Measurements from ENCODE around the gene ALDOB. TPM values are rescaled to one million over a fixed set of nuclear protein-coding genes. Genes with fewer than 3 reads are reported as not detected.

ALDOB gene
- total RNA-seq (2014; rRNA removed; shearing (Covaris generic); ENCODE audit: low replicate concordance): not detected in 2 replicates

DNA sequence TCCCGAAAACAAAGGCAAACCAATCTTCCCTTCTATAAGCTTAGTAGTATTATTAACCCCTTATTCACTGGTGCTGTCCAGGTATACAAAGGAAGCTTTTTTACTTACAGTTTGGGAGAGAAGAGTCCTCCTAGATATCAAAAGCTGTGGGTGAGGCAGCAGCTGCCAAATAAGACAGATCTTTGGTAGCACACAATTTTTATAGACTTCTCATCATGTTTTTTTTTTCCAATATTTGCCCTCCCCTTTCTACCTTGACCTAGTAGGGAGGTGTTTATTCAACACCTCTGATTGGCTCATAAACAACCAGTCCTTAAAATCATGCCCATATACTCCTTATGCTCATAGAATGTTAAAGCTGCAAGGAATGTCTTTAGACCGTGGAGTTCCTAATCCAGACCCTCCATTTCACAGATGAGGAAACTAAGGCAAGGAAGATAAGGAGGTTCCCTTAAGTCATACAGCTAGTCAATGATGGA is at the start of gene ALDOB:
Gene ALDOB (minus strand): TSS at position 174 of the 479 bp plus-strand sequence. CDS start 4,887 bp downstream, outside the sequence.
- Histone ChIP-seq H3K27ac (ENCODE audit: low read length) (no peak within 1 kb of the TSS), H3K9me2 (replicated peaks; ENCODE audit: insufficient read depth, low read length) (no peaks in the 10 kb centered on the region), H3K79me2 (ENCODE audit: low read length) (no peaks in the 10 kb centered on the region), H3K4me1 (ENCODE audit: low read length) (no peaks in the 10 kb centered on the region), H3K4me3 (ENCODE audit: low read length) (no peak within 1 kb of the TSS), H3K9ac (ENCODE audit: low read length) (no peak within 1 kb of the TSS), H3K27me3 (ENCODE audit: low read length) (no peaks in the 10 kb centered on the region), H3K9me3 (ENCODE audit: low read length) (no peaks in the 10 kb centered on the region), H2AFZ (ENCODE audit: low read length) (no peak within 1 kb of the TSS), H4K20me1 (ENCODE audit: insufficient read depth, low read depth, low read length) (no peaks in the 10 kb centered on the region), H3K36me3 (ENCODE audit: insufficient read depth, low read length) (no peaks in the 10 kb centered on the region), H3K4me2 (ENCODE audit: low read depth, low read length, poor library complexity, severe bottlenecking) (no peak within 1 kb of the TSS)
- DNase-seq: no peak

- no peaks in the 10 kb centered on the region for H4K20me1 ChIP-seq (ENCODE audit: insufficient read depth, low read depth, low read length)
- H3K36me3 ChIP-seq (ENCODE audit: insufficient read depth, low read length): no peaks in the 10 kb centered on the region
- no peak for DNase-seq
- H2AFZ ChIP-seq (ENCODE audit: low read length): no peak overlapping the region
- no peaks in the 10 kb centered on the region for H3K9me3 ChIP-seq (ENCODE audit: low read length)
- H3K4me1 ChIP-seq (ENCODE audit: low read length): no peaks in the 10 kb centered on the region
- H3K4me3 ChIP-seq (ENCODE audit: low read length): no peak overlapping the region
- no peaks in the 10 kb centered on the region for H3K79me2 ChIP-seq (ENCODE audit: low read length)
- H3K9ac ChIP-seq (ENCODE audit: low read length): no peak overlapping the region
- H3K27ac ChIP-seq (ENCODE audit: low read length): no peak overlapping the region
- no peaks in the 10 kb centered on the region for H3K27me3 ChIP-seq (ENCODE audit: low read length)
- no peaks in the 10 kb centered on the region for H3K9me2 ChIP-seq (replicated peaks; ENCODE audit: insufficient read depth, low read length)
- no peak overlapping the region for H3K4me2 ChIP-seq (ENCODE audit: low read depth, low read length, poor library complexity, severe bottlenecking)
These were observed 48.5 kb upstream of the ALDOB start for GRCh38 chr9:101484046-101484445.

- Histone ChIP-seq H3K4me1 (ENCODE audit: low read length) (no peaks in the 10 kb centered on the region), H3K4me2 (ENCODE audit: low read depth, low read length, poor library complexity, severe bottlenecking) (no peak overlapping the region), H3K79me2 (ENCODE audit: low read length) (no peaks in the 10 kb centered on the region), H3K9me3 (ENCODE audit: low read length) (no peaks in the 10 kb centered on the region), H3K9me2 (replicated peaks; ENCODE audit: insufficient read depth, low read length) (no peaks in the 10 kb centered on the region), H4K20me1 (ENCODE audit: insufficient read depth, low read depth, low read length) (no peaks in the 10 kb centered on the region), H3K4me3 (ENCODE audit: low read length) (no peak overlapping the region), H3K27ac (ENCODE audit: low read length) (no peak overlapping the region), H3K27me3 (ENCODE audit: low read length) (no peaks in the 10 kb centered on the region), H3K9ac (ENCODE audit: low read length) (no peak overlapping the region), H2AFZ (ENCODE audit: low read length) (no peak overlapping the region), H3K36me3 (ENCODE audit: insufficient read depth, low read length) (no peaks in the 10 kb centered on the region)
- DNase-seq: no peak
These were observed 45.7 kb upstream of the ALDOB start for GRCh38 chr9:101481261-101481660.

GRCh38 chr9:101480386-101480785 is 44.8 kb upstream of the ALDOB start:
- Histone ChIP-seq H3K9ac (ENCODE audit: low read length) (no peak overlapping the region), H3K27me3 (ENCODE audit: low read length) (no peaks in the 10 kb centered on the region), H3K36me3 (ENCODE audit: insufficient read depth, low read length) (no peaks in the 10 kb centered on the region), H3K4me3 (ENCODE audit: low read length) (no peak overlapping the region), H4K20me1 (ENCODE audit: insufficient read depth, low read depth, low read length) (no peaks in the 10 kb centered on the region), H3K4me1 (ENCODE audit: low read length) (no peaks in the 10 kb centered on the region), H3K4me2 (ENCODE audit: low read depth, low read length, poor library complexity, severe bottlenecking) (no peak overlapping the region), H3K9me2 (replicated peaks; ENCODE audit: insufficient read depth, low read length) (no peaks in the 10 kb centered on the region), H3K27ac (ENCODE audit: low read length) (no peak overlapping the region), H3K79me2 (ENCODE audit: low read length) (no peaks in the 10 kb centered on the region), H3K9me3 (ENCODE audit: low read length) (no peaks in the 10 kb centered on the region), H2AFZ (ENCODE audit: low read length) (no peak overlapping the region)
- no peak for DNase-seq

DNA sequence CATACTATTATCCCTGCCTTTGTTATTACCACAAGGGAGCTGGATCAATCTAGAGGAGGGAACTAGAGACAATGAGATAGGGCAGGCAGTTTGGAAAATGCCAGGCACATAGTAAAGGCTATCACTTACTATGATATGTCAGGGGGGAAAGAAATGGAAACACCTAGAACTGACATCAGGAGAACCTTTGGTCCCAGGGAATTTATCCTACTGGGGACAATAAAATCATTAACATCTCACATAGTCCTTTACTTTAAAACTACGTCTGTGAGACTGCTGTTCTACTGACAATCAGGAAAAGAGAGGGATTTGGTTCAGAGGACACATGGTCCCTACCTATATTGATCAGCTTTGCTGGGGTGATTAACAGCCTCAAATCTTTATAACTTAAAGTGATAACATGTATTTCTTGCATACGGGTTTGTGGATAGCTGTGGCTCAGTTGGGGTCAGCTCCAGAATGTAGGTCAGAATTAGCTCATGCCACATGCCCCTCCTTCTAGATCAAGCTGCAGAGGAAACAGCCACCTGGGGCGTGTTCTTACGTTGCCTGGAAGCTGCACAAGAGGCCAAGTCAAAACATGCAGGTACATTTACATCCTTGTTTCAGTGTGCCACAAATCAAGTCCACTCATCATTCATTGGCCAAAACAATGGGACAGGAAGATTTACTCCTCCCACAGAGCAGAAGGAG is 43.9 kb upstream of the ALDOB start:
- H4K20me1 ChIP-seq (ENCODE audit: insufficient read depth, low read depth, low read length): no peaks in the 10 kb centered on the region
- no peak for DNase-seq
- H3K27ac ChIP-seq (ENCODE audit: low read length): no peak overlapping the region
- no peaks in the 10 kb centered on the region for H3K4me1 ChIP-seq (ENCODE audit: low read length)
- H3K27me3 ChIP-seq (ENCODE audit: low read length): no peaks in the 10 kb centered on the region
- H2AFZ ChIP-seq (ENCODE audit: low read length): no peak overlapping the region
- no peak overlapping the region for H3K4me2 ChIP-seq (ENCODE audit: low read depth, low read length, poor library complexity, severe bottlenecking)
- H3K9me3 ChIP-seq (ENCODE audit: low read length): no peaks in the 10 kb centered on the region
- no peaks in the 10 kb centered on the region for H3K79me2 ChIP-seq (ENCODE audit: low read length)
- H3K36me3 ChIP-seq (ENCODE audit: insufficient read depth, low read length): no peaks in the 10 kb centered on the region
- no peaks in the 10 kb centered on the region for H3K9me2 ChIP-seq (replicated peaks; ENCODE audit: insufficient read depth, low read length)
- H3K9ac ChIP-seq (ENCODE audit: low read length): no peak overlapping the region
- no peak overlapping the region for H3K4me3 ChIP-seq (ENCODE audit: low read length)

- no peak overlapping the region for H3K4me3 ChIP-seq (ENCODE audit: low read length)
- no peaks in the 10 kb centered on the region for H3K4me1 ChIP-seq (ENCODE audit: low read length)
- H3K27ac ChIP-seq (ENCODE audit: low read length): no peak overlapping the region
- H3K36me3 ChIP-seq (ENCODE audit: insufficient read depth, low read length): no peaks in the 10 kb centered on the region
- H3K27me3 ChIP-seq (ENCODE audit: low read length): no peaks in the 10 kb centered on the region
- no peaks in the 10 kb centered on the region for H3K9me2 ChIP-seq (replicated peaks; ENCODE audit: insufficient read depth, low read length)
- H3K4me2 ChIP-seq (ENCODE audit: low read depth, low read length, poor library complexity, severe bottlenecking): no peak overlapping the region
- no peaks in the 10 kb centered on the region for H3K9me3 ChIP-seq (ENCODE audit: low read length)
- DNase-seq: no peak
- H3K79me2 ChIP-seq (ENCODE audit: low read length): no peaks in the 10 kb centered on the region
- H3K9ac ChIP-seq (ENCODE audit: low read length): no peak overlapping the region
- no peak overlapping the region for H2AFZ ChIP-seq (ENCODE audit: low read length)
- H4K20me1 ChIP-seq (ENCODE audit: insufficient read depth, low read depth, low read length): no peaks in the 10 kb centered on the region
These were observed 43.3 kb upstream of the ALDOB start for GRCh38 chr9:101478906-101479305.

DNA sequence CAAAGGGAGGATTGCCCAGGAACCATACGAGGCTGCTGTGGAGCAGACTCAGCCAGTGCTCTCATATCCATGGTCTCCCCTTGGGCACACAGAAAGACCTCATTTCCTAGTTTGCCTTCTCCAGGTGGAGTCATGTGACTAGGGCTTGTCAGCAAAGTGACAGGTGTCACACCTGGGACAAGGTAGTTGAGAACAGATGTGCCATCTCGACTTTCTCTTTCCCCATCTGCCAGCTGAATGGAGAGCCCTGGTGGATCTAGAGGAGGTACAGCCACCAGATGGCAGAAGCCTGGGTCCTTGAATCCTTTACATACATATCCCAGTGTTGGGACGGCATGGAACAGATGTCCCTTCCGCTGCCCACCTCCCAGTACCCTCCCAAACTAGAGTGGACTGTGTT is 42.9 kb upstream of the ALDOB start:
- H3K9ac ChIP-seq (ENCODE audit: low read length): no peak overlapping the region

DNA sequence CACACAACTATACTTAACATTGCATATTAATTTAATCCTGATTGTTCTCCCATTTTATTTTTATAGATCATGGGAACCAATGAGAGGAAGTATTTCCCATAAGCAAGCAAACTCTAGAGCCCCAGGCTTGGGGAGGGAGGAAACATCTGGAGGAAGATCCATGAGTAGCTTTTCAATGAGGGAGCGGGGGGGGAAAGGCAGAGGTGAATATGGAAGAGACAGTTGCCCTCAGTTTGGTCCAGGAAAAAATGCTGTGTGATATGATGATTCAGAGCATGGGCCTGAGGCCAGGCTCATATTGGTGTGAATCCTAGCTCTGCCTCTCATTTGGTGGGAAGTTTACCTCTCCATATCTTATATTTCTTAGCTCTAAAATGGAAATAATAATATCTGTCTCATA is 42.2 kb upstream of the ALDOB start:
- Histone ChIP-seq H4K20me1 (ENCODE audit: insufficient read depth, low read depth, low read length) (no peaks in the 10 kb centered on the region), H3K9me3 (ENCODE audit: low read length) (no peaks in the 10 kb centered on the region), H2AFZ (ENCODE audit: low read length) (no peak overlapping the region), H3K79me2 (ENCODE audit: low read length) (no peaks in the 10 kb centered on the region), H3K9me2 (replicated peaks; ENCODE audit: insufficient read depth, low read length) (no peaks in the 10 kb centered on the region), H3K4me1 (ENCODE audit: low read length) (no peaks in the 10 kb centered on the region), H3K4me3 (ENCODE audit: low read length) (no peak overlapping the region), H3K27me3 (ENCODE audit: low read length) (no peaks in the 10 kb centered on the region), H3K27ac (ENCODE audit: low read length) (no peak overlapping the region), H3K36me3 (ENCODE audit: insufficient read depth, low read length) (no peaks in the 10 kb centered on the region), H3K9ac (ENCODE audit: low read length) (no peak overlapping the region), H3K4me2 (ENCODE audit: low read depth, low read length, poor library complexity, severe bottlenecking) (no peak overlapping the region)
- DNase-seq: no peak

More for the DNA sequence above, 42.9 kb upstream of the ALDOB start:
- no peaks in the 10 kb centered on the region for H4K20me1 ChIP-seq (ENCODE audit: insufficient read depth, low read depth, low read length)
- no peaks in the 10 kb centered on the region for H3K27me3 ChIP-seq (ENCODE audit: low read length)
- H3K9me2 ChIP-seq (replicated peaks; ENCODE audit: insufficient read depth, low read length): no peaks in the 10 kb centered on the region
- H2AFZ ChIP-seq (ENCODE audit: low read length): no peak overlapping the region
- no peaks in the 10 kb centered on the region for H3K4me1 ChIP-seq (ENCODE audit: low read length)
- H3K9me3 ChIP-seq (ENCODE audit: low read length): no peaks in the 10 kb centered on the region
- H3K36me3 ChIP-seq (ENCODE audit: insufficient read depth, low read length): no peaks in the 10 kb centered on the region
- H3K27ac ChIP-seq (ENCODE audit: low read length): no peak overlapping the region
- H3K4me2 ChIP-seq (ENCODE audit: low read depth, low read length, poor library complexity, severe bottlenecking): no peak overlapping the region
- H3K4me3 ChIP-seq (ENCODE audit: low read length): no peak overlapping the region
- DNase-seq: no peak
- no peaks in the 10 kb centered on the region for H3K79me2 ChIP-seq (ENCODE audit: low read length)
